ENCODE measurements around the gene IFT88.

Gene IFT88

DNA sequence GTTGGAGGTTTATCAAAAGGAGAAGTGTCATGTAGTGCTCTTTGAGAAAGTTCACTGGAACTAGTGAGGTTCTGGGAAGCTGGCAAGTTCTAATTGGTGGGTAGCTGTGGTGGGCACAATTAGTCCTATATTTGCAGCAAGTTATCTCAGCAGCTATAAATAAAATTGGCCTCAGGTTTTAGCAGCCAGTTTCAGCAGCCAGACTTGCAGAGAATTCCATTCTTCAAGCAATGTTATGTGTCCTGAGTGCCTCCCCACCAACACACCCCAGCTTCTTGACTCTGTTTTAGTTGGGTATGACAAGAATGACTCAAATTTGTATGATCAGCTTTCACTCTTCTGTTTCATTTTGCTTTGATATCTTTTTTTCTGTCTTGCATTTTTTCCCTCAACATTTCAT lies 4.7 kb downstream of the IFT88 start:
- Histone ChIP-seq H3K4me1 (ENCODE audit: low read length) (no peaks in the 10 kb centered on the region), H3K4me3 (ENCODE audit: low read length) (no peak overlapping the region), H3K4me2 (ENCODE audit: low read depth, low read length) (no peak overlapping the region), H3K9me3 (replicated peaks; ENCODE audit: insufficient read depth, low read length) (no peaks in the 10 kb centered on the region), H3K79me2 (ENCODE audit: low read length) (no peaks in the 10 kb centered on the region), H3K9ac (ENCODE audit: low read length) (no peak overlapping the region), H3F3A (ENCODE audit: insufficient read depth, low read length) (peaks cover 6% of the 10 kb centered on the region; the same call in 1 of the 2 replicates), H3K36me3 (replicated peaks; ENCODE audit: insufficient read depth, low read length) (no peaks in the 10 kb centered on the region), H3K27ac (ENCODE audit: low read length) (no peak overlapping the region), H2AFZ (ENCODE audit: low read length) (no peak overlapping the region), H4K20me1 (ENCODE audit: insufficient read depth, low read length) (no peaks in the 10 kb centered on the region), H3K27me3 (replicated peaks; ENCODE audit: insufficient read depth, low read length) (no peaks in the 10 kb centered on the region), H3K9me2 (replicated peaks; ENCODE audit: insufficient read depth, low read length) (no peaks in the 10 kb centered on the region)
- DNase-seq = no peak
- no peak for TF ChIP-seq EZH2 (optimal IDR thresholded peaks at IDR 0.05; ENCODE audit: low read depth, low read length)
- TF ChIP-seq, protein P1, sequence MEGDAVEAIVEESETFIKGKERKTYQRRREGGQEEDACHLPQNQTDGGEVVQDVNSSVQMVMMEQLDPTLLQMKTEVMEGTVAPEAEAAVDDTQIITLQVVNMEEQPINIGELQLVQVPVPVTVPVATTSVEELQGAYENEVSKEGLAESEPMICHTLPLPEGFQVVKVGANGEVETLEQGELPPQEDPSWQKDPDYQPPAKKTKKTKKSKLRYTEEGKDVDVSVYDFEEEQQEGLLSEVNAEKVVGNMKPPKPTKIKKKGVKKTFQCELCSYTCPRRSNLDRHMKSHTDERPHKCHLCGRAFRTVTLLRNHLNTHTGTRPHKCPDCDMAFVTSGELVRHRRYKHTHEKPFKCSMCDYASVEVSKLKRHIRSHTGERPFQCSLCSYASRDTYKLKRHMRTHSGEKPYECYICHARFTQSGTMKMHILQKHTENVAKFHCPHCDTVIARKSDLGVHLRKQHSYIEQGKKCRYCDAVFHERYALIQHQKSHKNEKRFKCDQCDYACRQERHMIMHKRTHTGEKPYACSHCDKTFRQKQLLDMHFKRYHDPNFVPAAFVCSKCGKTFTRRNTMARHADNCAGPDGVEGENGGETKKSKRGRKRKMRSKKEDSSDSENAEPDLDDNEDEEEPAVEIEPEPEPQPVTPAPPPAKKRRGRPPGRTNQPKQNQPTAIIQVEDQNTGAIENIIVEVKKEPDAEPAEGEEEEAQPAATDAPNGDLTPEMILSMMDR (IDR thresholded peaks at IDR 0.05; ENCODE audit: low read length) = no peak

DNA sequence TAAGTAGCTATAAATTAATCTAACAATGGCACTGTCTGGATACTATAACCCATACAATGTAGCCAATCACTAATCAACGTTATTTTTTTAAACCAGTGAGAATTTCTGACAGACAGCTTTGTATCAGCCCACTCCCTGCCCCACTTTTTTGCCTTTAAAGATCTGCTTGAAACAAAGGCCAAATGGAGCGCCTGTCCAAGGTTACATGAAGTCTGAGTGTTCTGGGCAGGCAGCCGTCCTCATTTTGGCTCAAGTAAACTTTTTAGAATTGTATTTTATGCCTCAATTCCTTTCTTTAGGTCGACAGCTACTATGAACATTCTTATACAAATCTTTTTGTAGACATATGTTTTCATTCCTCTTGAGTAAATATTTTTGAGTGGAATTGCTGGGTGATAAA lies 6.2 kb downstream of the IFT88 start:
- Histone ChIP-seq H3K9ac (ENCODE audit: low read length) (no peak overlapping the region), H3K4me1 (ENCODE audit: low read length) (no peaks in the 10 kb centered on the region), H3F3A (ENCODE audit: insufficient read depth, low read length) (no peaks in the 10 kb centered on the region), H3K27ac (ENCODE audit: low read length) (no peak overlapping the region), H3K9me3 (replicated peaks; ENCODE audit: insufficient read depth, low read length) (no peaks in the 10 kb centered on the region), H3K4me2 (ENCODE audit: low read depth, low read length) (no peak overlapping the region), H2AFZ (ENCODE audit: low read length) (no peak overlapping the region), H3K4me3 (ENCODE audit: low read length) (no peak overlapping the region), H3K79me2 (ENCODE audit: low read length) (no peaks in the 10 kb centered on the region), H3K27me3 (replicated peaks; ENCODE audit: insufficient read depth, low read length) (no peaks in the 10 kb centered on the region), H4K20me1 (ENCODE audit: insufficient read depth, low read length) (no peaks in the 10 kb centered on the region), H3K36me3 (replicated peaks; ENCODE audit: insufficient read depth, low read length) (no peaks in the 10 kb centered on the region), H3K9me2 (replicated peaks; ENCODE audit: insufficient read depth, low read length) (no peaks in the 10 kb centered on the region)
- no peak for TF ChIP-seq EZH2 (optimal IDR thresholded peaks at IDR 0.05; ENCODE audit: low read depth, low read length)
- TF ChIP-seq EZH2phosphoT487 (IDR thresholded peaks at IDR 0.05; ENCODE audit: low read length) = no peak
- TF ChIP-seq, protein P1 (IDR thresholded peaks at IDR 0.05; ENCODE audit: low read length) = no peak
- no peak for DNase-seq

DNA sequence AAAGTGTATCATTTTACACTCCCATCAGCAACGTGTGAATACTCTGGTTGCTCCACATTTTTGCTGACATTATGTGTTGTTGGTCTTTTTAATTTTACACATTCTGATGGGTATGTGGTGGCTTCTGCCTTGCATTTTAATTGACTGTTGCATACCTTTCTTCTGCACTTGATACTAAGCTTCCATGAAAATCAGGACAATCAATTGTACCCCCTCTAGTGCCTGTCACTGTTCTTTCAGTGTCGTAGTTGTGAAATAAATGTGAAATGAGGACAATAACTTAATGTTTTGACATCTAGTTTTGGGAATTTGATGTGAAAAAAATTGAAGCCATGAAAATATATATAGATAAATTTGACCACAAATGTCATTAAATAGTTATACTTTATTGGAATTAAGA lies 6.7 kb downstream of the IFT88 start:
- H3F3A ChIP-seq (ENCODE audit: insufficient read depth, low read length) = no peaks in the 10 kb centered on the region
- H3K4me2 ChIP-seq (ENCODE audit: low read depth, low read length) = no peak overlapping the region
- no peak for DNase-seq
- H3K27me3 ChIP-seq (replicated peaks; ENCODE audit: insufficient read depth, low read length) = no peaks in the 10 kb centered on the region
- H3K36me3 ChIP-seq (replicated peaks; ENCODE audit: insufficient read depth, low read length) = no peaks in the 10 kb centered on the region
- no peak overlapping the region for H3K4me3 ChIP-seq (ENCODE audit: low read length)
- no peaks in the 10 kb centered on the region for H3K79me2 ChIP-seq (ENCODE audit: low read length)
- no peak overlapping the region for H3K27ac ChIP-seq (ENCODE audit: low read length)
- no peak overlapping the region for H3K9ac ChIP-seq (ENCODE audit: low read length)
- H3K9me3 ChIP-seq (replicated peaks; ENCODE audit: insufficient read depth, low read length) = no peaks in the 10 kb centered on the region
- H4K20me1 ChIP-seq (ENCODE audit: insufficient read depth, low read length) = no peaks in the 10 kb centered on the region
- H3K4me1 ChIP-seq (ENCODE audit: low read length) = no peaks in the 10 kb centered on the region
- no peak overlapping the region for H2AFZ ChIP-seq (ENCODE audit: low read length)
- TF ChIP-seq, protein P1 (IDR thresholded peaks at IDR 0.05; ENCODE audit: low read length) = no peak
- TF ChIP-seq EZH2 (optimal IDR thresholded peaks at IDR 0.05; ENCODE audit: low read depth, low read length) (no peak), EZH2phosphoT487 (IDR thresholded peaks at IDR 0.05; ENCODE audit: low read length) (no peak)
- no peaks in the 10 kb centered on the region for H3K9me2 ChIP-seq (replicated peaks; ENCODE audit: insufficient read depth, low read length)

All from MM.1S (cell line).